IPS DF 19.7 (cell line): ENCODE data around the gene RPS19.

ENCODE experiments used
- DNase-seq: peaks from one replicate; pipeline ENCODE4 v3.0.0-alpha.2; 2013; ENCODE audit warnings: low read depth, low spot score

The RPS19 gene

GRCh38 chr19:41879080-41879479, 19.0 kb downstream of the RPS19 start:
- no peak for DNase-seq

- no peak for DNase-seq
Measured at GRCh38 chr19:41879670-41880328, 19.7 kb downstream of the RPS19 start.

GRCh38 chr19:41880329-41880708, 20.3 kb downstream of the RPS19 start:
- DNase-seq: no peak

DNA sequence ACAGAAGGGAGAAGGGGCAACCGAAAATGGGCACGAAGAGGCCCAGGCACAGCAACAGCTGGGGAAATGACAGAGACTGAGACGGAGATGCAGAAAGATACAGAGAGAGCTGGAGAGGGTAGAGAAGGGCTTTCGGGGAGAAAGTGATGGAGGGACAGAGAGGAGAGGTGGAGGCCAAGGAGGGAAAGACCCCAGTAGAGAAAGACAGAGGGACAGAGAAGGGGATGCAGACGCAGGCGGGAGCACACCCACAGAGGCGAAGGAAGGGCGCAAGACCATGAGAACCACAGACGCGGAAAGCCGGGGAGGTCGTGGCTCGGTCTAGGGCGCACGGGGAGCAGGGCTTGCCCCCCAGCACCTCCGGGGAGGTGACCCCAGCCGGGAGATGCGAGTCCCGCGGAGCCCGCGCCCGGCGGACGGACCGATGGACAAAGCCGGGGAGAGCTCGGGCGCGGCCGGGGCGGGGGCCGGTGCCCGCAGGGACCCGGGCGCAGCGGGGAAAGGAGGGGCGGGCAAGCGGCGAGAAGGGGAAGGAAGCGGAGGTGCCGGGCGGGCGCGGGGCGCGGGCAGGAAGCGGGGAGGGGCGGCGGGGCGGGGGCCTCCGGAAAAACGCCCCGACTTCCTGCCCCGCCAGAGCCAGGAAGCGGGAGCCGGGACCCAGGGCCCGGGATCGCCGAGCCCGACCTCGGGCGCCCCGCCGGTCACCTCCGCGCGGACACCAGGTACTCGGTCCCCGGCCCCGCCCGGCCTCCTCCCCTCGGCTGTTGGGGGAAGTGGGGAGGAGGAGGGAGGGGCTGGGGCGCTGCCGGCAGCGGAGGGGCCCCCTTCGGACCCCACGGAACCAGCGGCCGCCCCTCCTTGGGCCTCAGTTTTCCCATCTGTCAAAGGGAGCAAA, 22.8 kb downstream of the RPS19 start, which contains the start of gene ARHGEF1:
Gene ARHGEF1 (plus strand): TSS at position 617 of the 895 bp plus-strand sequence. CDS start 4,899 bp downstream, outside the sequence.
- DNase-seq: no peak

DNA sequence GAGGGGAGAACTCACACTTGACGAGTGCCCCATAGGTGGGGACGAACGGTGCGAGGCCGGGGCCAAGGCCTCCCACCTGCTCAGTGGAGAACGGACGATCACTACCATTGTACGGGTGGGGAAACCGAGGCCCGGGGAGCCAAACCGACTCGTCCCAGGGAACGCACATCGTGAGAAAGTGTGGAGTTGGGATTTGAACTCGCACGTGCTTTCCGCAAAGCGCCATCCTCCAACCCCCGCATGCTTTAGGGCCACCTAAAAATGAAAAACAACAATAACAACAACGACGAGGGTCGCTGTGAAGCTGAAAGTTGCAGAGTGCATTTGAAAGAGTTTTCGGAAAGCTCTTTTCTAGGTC, 23.4 kb downstream of the RPS19 start:
- DNase-seq: no peak

DNA sequence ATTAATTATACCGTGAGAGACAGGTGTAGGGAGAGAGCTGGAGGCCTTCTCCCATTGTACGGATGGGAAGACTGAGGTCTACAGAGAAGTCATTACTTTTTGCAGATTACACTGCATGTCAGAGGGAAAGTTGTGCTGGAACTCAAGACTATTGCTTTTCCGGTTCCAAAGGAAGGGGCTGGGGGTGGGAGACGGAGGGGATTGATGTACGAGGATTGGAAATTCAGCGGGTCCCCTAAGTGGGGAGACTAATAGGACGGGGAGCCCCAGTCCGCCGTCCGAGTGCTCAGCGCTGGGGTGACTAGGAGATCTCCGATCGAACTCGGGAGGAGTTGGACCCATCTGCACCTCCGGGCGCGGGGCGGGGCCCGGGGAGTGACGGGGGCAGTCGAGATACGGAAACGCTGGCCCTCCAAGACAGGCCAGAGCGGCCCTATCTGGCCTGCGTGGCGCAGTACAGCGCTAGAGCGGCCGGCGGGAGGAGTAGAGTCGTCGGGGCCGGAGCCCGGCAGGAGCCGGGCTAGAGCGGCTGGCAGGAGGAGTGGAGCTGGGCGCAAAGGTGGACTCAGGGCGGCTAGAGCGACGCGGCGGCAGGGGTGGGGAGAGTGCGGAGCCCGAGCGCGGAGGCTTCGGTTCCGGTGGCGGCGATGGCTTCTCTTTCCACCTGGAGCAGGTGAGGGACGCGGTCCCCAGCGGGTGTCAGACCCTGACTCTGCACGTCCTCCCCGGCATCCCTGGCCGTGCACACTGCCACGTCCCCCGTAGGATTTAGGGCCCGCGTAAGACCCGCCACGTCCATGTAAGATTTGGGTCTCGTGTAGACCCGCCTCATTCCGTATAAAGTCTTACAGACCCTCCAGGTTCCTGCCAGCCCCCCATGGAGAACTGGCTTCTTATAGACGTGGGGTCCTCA, 24.0 kb downstream of the RPS19 start:
- DNase-seq: peak; percentile 84

GRCh38 chr19:41886761-41887710, 27.0 kb downstream of the RPS19 start:
- no peak for DNase-seq

GRCh38 chr19:41887711-41888382, 27.8 kb downstream of the RPS19 start:
- DNase-seq: peak; percentile 61

GRCh38 chr19:41888926-41889325, 28.9 kb downstream of the RPS19 start:
- DNase-seq: no peak

- no peak for DNase-seq
Measured at GRCh38 chr19:41889896-41890295, 29.8 kb downstream of the RPS19 start.

DNA sequence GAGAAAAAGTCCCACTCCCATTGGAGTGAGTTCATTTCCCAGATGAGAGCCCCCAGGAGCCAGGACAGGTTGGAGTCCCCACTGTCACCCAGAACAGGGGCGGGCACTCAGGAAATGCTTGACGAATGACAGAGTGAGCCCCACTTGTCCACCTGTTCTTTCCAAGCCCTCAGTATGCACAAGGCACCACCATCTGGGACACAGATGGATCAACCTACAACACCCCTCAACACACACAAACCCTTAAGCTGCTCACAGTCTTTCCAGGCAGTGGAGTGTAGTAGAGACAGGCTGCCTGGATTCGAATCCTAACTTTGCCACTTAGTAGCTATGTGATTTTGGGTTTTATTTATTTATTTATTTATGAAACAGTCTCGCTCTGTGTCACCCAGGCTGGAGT, 30.9 kb downstream of the RPS19 start:
- no peak for DNase-seq

DNA sequence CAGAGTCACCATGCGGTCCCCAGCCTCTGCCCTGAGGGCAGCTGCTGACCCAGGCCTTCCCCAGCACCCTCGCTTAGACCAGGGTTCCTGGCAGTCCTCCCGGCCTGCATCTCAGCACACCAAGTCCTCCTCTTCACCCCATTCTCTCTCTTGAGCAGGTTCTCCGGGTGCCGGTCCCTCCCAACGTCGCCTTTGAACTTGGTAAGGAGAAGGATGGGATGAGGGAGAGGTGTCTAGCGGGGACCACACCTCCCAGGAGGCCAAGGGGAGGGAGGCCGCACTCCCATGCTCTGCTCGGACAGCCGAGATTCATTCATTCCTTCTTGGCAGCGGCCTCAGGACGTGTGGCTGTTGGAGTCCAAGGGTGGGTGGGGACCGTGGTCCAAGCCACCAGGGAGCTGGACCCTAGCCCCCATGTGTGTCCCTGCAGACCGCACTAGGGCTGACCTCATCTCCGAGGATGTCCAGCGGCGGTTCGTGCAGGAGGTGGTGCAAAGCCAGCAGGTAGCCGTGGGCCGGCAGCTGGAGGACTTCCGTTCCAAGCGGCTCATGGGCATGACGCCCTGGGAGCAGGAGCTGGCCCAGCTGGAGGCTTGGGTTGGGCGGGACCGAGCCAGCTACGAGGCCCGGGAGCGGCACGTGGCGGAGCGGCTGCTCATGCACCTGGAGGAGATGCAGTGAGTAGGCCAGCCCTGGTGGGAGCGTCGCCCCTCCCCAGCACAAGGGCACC, 32.3 kb downstream of the RPS19 start:
- no peak for DNase-seq

GRCh38 chr19:41893899-41894298, 33.8 kb downstream of the RPS19 start:
- DNase-seq: no peak

- no peak for DNase-seq
Measured at GRCh38 chr19:41894350-41894749, 34.3 kb downstream of the RPS19 start.

GRCh38 chr19:41895745-41896580, 35.9 kb downstream of the RPS19 start:
- no peak for DNase-seq

GRCh38 chr19:41896581-41896942, 36.5 kb downstream of the RPS19 start:
- DNase-seq: no peak

- DNase-seq: no peak
Measured at GRCh38 chr19:41897181-41897580, 37.1 kb downstream of the RPS19 start.

DNA sequence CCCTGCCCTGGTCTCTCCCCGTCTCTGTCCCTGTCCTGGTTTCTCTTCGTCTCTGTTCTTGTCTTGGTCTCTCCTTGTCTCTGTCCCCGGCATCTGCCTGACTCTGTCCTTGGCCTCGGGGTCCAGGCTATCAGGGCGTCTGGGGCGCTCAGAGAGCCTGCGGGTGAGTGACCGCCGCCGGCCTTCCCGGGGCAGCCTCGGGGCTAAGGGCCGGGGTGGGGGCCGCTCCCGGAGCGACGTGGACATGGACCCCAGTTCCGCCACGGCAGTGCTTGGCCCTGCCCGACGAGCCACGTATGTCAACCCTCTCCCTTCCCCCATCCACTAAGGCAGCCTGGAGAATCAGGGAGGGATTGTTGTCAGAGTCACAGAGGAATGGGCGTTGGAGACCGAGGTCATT, 37.8 kb downstream of the RPS19 start:
- no peak for DNase-seq

DNA sequence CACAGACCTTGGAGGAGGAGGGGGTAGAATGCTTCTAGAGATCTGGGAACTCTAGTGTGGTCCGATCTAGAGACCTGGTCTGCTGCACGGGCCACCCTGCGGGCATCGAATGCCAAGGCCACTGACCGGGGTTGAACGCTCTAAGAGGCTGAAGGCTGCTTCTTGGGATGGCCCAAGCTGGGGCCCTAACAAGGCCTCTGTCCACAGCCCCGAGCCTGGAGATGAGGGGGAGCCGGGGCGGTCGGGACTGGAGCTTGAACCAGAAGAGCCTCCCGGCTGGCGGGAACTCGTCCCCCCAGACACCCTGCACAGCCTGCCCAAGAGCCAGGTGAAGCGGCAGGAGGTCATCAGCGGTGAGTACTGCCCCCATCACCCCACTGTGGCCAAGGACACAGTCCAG, 38.2 kb downstream of the RPS19 start:
- no peak for DNase-seq
